ACC112 (cell line): ENCODE data around the gene GZMM.

ENCODE experiments used
- H2AFZ ChIP-seq: fragments of 200-600 bp; sonication (generic); one replicate; pipeline ENCODE4 v1.6.0; 2017; ENCODE audit warnings: antibody characterized with exemption, low read length; ENCODE audit not compliant: unreplicated experiment
- H3K27ac ChIP-seq: fragments of 200-600 bp; sonication (generic); 2 replicates; pipeline ENCODE4 v1.5.1; 2014; ENCODE audit warnings: low read depth, mild to moderate bottlenecking, antibody characterized with exemption, low read length, moderate library complexity
- H3K27me3 ChIP-seq: fragments of 200-600 bp; sonication (generic); 2 replicates; pipeline ENCODE4 v1.6.1; 2014; ENCODE audit warnings: mild to moderate bottlenecking, antibody characterized with exemption, low read length, moderate library complexity, mixed read lengths; ENCODE audit not compliant: insufficient read depth
- H3K36me3 ChIP-seq: fragments of 200-600 bp; sonication (generic); 2 replicates; pipeline ENCODE4 v1.6.1; 2016; ENCODE audit warnings: mild to moderate bottlenecking, antibody characterized with exemption, low read length, moderate library complexity, mixed read lengths; ENCODE audit not compliant: insufficient read depth
- H3K4me1 ChIP-seq: fragments of 200-600 bp; sonication (generic); one replicate; pipeline ENCODE4 v1.6.1; 2016; ENCODE audit warnings: low read length, mixed read lengths; ENCODE audit not compliant: insufficient read depth, unreplicated experiment, control insufficient read depth
- H3K4me3 ChIP-seq: fragments of 200-600 bp; sonication (generic); 2 replicates; pipeline ENCODE4 v1.5.1; 2014; ENCODE audit warnings: mild to moderate bottlenecking, low read depth, low read length
- H3K79me2 ChIP-seq: fragments of 200-600 bp; sonication (generic); one replicate; pipeline ENCODE4 v1.6.0; 2016; ENCODE audit warnings: low read length; ENCODE audit not compliant: control insufficient read depth, unreplicated experiment, insufficient read depth

The GZMM gene

DNA sequence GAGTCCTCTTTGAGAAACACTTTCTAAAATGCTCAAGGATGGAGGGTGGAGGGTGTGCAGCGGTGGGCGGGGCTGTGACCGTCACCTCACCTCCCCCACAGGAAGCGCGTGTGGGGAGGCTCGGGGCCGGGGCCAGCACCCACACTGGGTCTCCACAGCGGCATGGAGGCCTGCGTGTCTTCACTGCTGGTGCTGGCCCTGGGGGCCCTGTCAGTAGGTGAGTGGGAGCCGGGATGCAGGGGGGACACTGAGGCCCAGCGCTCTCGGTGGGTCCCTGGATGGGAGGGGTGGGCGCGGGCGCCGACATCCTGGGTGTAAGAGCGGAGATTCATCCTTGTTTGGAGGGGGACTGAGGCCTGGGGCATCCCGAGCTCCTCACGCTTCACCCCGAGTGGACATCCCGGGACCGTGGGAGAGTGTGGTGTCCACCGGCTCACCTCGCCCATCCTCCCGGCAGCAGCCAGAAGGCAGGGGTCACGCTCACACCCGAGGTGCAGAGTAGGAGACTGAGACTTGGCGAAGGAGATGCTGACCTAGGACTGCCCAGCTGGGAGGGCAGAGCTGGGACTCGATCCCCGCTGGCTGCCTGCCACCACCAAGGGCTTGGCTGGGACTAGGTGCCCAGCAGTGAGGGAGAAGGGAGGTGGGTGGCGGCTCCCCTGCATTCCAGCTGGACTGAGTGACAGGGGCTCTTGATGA is at the start of gene GZMM:
GZMM (plus strand) TSS at position 144 of the 699 bp plus-strand sequence; CDS start at position 163, 19 bp downstream.
- no peak within 1 kb of the TSS for H2AFZ ChIP-seq
- H3K27ac ChIP-seq: no peak within 1 kb of the TSS

DNA sequence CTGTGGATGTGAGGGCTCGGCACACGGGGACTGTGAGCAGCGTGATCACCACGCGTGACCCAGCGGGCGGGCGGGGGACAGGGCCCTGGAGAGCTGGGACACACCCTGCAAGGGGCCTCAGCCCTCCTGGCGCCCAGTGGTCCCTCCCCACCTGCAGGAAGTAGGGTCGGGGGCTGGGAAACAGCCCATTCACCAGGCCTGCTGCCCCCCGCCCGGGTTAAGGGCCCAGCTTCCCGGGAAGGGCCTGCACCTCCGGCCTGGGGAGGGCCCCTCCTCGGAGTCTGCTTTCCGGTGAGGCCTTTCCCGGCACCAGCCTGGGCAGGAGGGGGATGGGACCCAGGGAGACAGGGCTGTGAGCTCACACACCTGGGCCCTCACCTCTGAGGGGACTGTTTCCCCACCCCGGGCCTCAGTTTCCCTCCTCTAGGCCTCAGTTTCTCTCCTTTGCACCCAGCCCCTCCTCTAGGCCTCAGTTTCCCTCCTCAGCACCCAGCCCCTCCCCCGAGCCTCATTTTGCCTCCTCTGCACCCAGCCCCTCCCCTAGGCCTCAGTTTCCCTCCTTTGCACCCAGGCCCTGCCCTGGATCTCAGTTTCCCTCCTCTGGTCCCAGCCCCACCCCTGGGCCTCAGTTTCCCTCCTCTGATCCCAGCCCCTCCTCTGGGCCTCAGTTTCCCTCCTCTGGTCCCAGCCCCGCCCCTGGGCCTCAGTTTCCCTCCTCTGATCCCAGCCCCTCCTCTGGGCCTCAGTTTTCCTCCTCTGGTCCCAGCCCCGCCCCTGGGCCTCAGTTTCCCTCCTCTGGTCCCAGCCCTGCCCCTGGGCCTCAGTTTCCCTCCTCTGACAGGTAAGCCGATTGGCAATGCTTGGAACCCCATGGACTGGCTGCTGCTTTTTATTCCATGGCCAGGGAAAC is 49.4 kb upstream of the GZMM start:
- no peaks in the 10 kb centered on the region for H3K79me2 ChIP-seq
- H2AFZ ChIP-seq: no peak overlapping the region
- peaks cover 2% of the 10 kb centered on the region for H3K4me1 ChIP-seq

More for the DNA sequence above, at the start of gene GZMM:
- Histone ChIP-seq H3K79me2 (no peaks in the 10 kb centered on the region), H3K4me1 (no peaks in the 10 kb centered on the region), H3K4me3 (no peak within 1 kb of the TSS), H3K27me3 (no peaks in the 10 kb centered on the region), H3K36me3 (no peaks in the 10 kb centered on the region)

DNA sequence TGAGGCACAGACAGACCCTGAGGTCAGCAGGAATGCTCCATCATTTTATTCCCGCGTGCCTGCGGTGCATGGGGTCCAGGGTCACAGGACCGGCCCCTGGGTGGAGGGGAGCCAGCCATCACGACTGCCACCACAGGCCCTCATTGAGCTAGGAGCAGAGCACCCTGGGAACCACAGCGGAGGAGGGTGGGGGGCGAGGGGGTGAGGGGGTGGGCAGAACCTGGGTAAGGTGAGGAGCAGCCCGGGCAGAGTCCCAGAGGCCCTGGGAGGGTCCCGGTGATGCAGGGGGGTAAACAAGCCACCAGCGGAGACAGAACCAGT is 48.8 kb upstream of the GZMM start:
- peaks cover 13% of the 10 kb centered on the region; the same call in 1 of the 2 replicates for H3K27me3 ChIP-seq
- peaks cover 2% of the 10 kb centered on the region for H3K4me1 ChIP-seq
- H3K36me3 ChIP-seq: no peaks in the 10 kb centered on the region
- no peak overlapping the region for H3K27ac ChIP-seq
- no peak overlapping the region for H3K4me3 ChIP-seq
- no peaks in the 10 kb centered on the region for H3K79me2 ChIP-seq
- H2AFZ ChIP-seq: no peak overlapping the region

More for the DNA sequence above, 49.4 kb upstream of the GZMM start:
- no peak overlapping the region for H3K4me3 ChIP-seq
- no peaks in the 10 kb centered on the region for H3K36me3 ChIP-seq
- no peak overlapping the region for H3K27ac ChIP-seq
- peaks cover 13% of the 10 kb centered on the region; the same call in 1 of the 2 replicates for H3K27me3 ChIP-seq

DNA sequence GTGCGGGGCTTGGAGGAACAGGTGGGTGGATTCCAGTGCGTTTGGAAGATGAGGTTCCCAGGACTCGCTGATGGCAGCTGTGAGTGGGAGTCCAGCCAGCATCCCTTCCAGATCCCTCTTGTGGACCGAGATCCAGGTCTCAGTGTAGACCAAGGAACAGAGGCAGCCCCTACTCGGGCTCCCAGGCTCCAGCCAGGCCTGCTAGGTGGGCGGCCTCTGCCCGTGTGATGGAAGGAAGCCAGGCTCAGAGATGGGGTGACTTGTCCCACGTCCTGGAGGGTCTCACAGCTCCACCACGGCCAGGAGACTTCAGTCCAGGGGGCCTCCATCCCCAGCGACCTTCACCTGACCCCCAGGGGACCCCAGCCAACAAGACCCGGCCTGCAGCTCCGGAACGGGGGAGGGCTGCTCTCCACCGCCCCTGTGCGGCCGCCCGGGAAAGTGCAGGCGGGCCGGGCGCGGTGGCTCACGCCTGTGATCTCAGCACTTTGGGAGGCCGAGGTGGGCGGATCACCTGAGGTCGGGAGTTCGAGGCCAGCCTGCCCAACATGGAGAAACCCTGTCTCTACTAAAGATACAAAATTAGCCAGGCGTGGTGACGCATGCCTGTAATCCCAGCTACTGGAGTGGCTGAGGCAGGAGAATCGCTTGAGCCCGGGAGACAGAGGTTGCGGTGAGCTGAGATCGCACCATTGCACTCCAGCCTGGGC is 48.3 kb upstream of the GZMM start:
- no peak overlapping the region for H3K27ac ChIP-seq
- H3K4me1 ChIP-seq: no peaks in the 10 kb centered on the region
- H3K27me3 ChIP-seq: peaks cover 13% of the 10 kb centered on the region; the same call in 1 of the 2 replicates
- no peaks in the 10 kb centered on the region for H3K79me2 ChIP-seq
- no peaks in the 10 kb centered on the region for H3K36me3 ChIP-seq
- no peak overlapping the region for H3K4me3 ChIP-seq
- no peak overlapping the region for H2AFZ ChIP-seq

DNA sequence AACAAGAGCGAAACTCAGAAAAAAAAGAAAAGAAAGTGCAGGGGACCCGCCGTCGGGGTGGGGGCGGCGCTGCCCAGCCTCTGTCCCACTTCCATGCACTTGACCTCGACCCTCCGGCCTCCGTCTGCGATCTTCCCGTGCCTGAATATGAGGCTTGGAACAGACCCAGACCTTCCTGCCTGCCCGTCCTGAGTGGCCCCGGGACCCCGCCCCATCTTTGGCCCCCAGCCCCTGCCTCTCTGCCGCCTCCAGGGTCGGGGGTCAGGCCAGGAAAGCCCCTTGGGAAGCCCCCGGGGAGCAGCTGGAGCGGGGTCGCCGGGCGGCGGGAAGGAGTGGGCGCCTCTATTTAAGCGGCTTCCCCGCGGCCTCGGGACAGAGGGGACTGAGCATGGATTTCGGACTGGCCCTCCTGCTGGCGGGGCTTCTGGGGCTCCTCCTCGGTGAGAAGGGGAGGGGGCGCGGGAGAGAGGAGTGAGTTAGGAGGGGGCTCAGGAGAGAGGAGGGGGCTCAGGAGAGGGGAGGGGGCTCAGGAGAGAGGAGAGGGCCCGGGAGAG is 47.7 kb upstream of the GZMM start, which contains the start of gene MADCAM1:
MADCAM1 (plus strand) TSS at position 375 of the 554 bp plus-strand sequence; CDS start at position 389, 14 bp downstream.
- H3K27me3 ChIP-seq: peaks cover 13% of the 10 kb centered on the region; the same call in 1 of the 2 replicates
- no peak within 1 kb of the TSS for H3K27ac ChIP-seq
- H3K4me3 ChIP-seq: no peak within 1 kb of the TSS
- no peak within 1 kb of the TSS for H2AFZ ChIP-seq
- no peaks in the 10 kb centered on the region for H3K79me2 ChIP-seq
- no peaks in the 10 kb centered on the region for H3K4me1 ChIP-seq
- no peaks in the 10 kb centered on the region for H3K36me3 ChIP-seq

DNA sequence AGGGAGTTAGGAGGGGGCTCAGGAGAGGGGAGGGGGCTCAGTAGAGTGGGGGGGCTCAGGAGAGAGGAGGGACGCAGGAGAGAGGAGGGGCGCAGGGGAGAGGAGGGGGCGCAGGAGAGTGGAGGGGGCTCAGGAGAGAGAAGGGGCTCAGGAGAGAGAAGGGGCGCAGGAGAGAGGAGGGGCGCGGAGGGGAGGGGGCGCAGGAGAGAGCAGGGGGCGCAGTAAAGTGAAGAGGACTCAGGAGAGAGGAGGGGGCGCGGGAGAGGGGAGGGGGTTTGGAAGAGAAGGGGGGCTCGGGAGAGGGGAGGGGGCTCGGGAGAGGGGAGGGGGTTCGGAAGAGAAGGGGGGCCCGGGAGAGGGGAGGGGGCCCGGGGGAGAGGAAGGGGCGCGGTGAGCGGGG is 46.9 kb upstream of the GZMM start:
- Histone ChIP-seq H2AFZ (no peak overlapping the region), H3K27ac (no peak overlapping the region), H3K4me3 (no peak overlapping the region), H3K79me2 (no peaks in the 10 kb centered on the region), H3K4me1 (no peaks in the 10 kb centered on the region), H3K36me3 (no peaks in the 10 kb centered on the region), H3K27me3 (peaks cover 13% of the 10 kb centered on the region; the same call in 1 of the 2 replicates)

DNA sequence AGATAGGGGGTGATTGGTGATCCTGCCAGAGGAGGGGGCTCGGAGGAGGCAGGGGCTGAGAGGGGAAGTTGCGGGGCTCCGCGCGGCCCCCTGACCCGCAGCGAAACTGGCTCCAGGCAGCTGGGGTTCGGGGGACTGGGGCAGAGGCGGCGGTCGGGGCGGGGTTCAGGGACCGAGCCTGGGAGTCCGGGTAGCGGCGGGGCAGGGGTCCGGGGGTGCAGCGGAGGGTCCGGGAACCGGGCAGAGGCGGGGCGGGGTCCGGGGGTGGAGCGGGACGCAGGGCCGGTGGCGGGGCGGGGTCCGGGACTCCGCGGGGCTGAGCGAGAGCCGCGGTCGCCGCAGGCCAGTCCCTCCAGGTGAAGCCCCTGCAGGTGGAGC is 46.4 kb upstream of the GZMM start:
- Histone ChIP-seq H3K4me1 (no peaks in the 10 kb centered on the region), H3K27ac (no peak overlapping the region), H2AFZ (no peak overlapping the region), H3K79me2 (no peaks in the 10 kb centered on the region), H3K27me3 (peaks cover 13% of the 10 kb centered on the region; the same call in 1 of the 2 replicates), H3K4me3 (no peak overlapping the region), H3K36me3 (no peaks in the 10 kb centered on the region)

GRCh38 chr19:497869-498510 is 45.9 kb upstream of the GZMM start:
- peaks cover 13% of the 10 kb centered on the region; the same call in 1 of the 2 replicates for H3K27me3 ChIP-seq
- H2AFZ ChIP-seq: no peak overlapping the region
- no peaks in the 10 kb centered on the region for H3K4me1 ChIP-seq
- no peaks in the 10 kb centered on the region for H3K79me2 ChIP-seq
- H3K36me3 ChIP-seq: no peaks in the 10 kb centered on the region
- H3K4me3 ChIP-seq: no peak overlapping the region
- no peak overlapping the region for H3K27ac ChIP-seq

DNA sequence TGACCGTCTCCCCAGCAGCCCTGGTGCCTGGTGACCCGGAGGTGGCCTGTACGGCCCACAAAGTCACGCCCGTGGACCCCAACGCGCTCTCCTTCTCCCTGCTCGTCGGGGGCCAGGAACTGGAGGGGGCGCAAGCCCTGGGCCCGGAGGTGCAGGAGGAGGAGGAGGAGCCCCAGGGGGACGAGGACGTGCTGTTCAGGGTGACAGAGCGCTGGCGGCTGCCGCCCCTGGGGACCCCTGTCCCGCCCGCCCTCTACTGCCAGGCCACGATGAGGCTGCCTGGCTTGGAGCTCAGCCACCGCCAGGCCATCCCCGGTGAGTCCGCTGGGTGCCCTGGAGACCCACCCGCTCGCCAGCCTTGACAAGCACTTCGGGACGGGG is 45.4 kb upstream of the GZMM start:
- Histone ChIP-seq H3K27ac (no peak overlapping the region), H3K4me1 (no peaks in the 10 kb centered on the region), H2AFZ (no peak overlapping the region), H3K36me3 (no peaks in the 10 kb centered on the region), H3K27me3 (peaks cover 13% of the 10 kb centered on the region; the same call in 1 of the 2 replicates), H3K79me2 (no peaks in the 10 kb centered on the region), H3K4me3 (no peak overlapping the region)
